NOMO-1 treated with dmso at 0.1 percent for 144 hours (cell line): Measurements from ENCODE around the gene STYX.
A peak's percentile ranks its signal among the peaks of the same experiment; 100 is the strongest.

Experiments used
- DNase-seq: peaks from one replicate; lab custom pipeline; 2025; ENCODE audit not compliant: unreplicated experiment; lab: John Stamatoyannopoulos, UW

Gene STYX

DNA sequence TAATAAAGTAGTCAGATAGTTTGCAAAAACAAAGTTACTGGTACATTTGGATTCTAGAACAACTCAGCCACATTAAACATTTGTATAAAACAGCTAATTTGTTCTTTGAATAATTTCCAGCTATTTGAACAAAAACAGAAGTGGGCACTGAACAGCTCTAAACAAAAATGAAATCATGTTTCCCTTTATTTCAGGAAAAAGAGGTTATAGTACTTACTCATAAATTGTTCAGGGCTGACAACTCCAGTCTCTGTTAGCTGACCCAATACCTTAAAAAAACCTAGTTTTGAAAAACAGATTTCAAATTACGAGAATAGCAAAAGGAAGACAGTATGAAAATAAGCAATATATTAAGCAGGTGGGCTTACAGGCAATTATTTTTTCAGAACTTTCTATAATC is 53.2 kb downstream of the STYX start:
- no peak for DNase-seq

- DNase-seq: no peak
Observed at GRCh38 chr14:52786887-52787286, 56.9 kb downstream of the STYX start.

DNA sequence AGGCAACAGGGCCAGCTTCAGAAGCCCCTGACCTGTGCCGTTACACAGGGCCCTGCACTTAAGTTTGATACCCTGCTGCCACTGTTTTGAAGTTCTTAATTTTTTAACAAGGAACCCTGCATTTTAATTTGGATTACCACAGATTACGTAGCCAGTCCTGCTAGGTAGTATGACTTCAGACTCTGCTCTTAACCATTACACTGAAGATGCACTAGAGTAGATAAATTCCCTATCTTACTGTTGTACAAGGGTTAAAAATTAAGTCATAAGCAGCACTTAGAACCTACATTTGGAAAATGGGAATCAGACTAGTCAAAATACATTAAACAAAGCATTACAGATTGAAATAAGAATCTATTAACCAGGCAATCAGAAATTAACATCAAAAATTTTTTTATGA is 59.2 kb downstream of the STYX start:
- no peak for DNase-seq

DNA sequence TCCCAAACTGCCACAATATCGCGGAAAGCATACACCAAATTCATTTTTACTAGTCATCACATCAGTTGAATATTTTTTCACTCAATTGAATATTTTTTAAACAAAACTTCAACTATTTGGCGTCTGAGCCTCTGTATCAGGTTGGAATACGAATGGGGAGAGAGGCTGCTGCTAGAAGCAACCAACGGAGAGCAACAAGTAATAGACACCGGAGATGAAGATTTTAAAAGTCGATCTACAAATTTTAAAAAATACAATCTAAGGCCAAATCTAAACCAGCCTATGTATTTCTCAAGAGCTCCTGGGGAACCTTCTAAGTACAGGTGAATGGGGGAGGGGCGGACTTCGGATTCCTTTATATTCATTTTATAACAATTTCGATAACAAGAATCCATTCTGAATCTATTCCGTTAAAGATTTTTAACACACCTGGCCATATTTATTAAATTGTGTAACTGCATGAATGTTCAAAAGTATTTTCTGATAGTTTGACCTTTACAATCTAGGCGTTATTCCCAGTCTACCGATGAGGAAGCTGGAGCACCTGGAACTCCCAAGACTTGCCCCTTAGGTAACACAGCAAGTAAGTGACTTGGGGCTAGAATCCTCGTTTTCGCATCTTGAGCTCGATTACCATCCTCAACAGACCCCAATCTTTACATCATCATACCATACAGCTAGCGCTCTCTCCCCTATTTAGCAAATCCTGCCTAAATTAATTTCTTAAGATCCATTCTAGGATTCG is 60.2 kb downstream of the STYX start:
- DNase-seq: no peak

DNA sequence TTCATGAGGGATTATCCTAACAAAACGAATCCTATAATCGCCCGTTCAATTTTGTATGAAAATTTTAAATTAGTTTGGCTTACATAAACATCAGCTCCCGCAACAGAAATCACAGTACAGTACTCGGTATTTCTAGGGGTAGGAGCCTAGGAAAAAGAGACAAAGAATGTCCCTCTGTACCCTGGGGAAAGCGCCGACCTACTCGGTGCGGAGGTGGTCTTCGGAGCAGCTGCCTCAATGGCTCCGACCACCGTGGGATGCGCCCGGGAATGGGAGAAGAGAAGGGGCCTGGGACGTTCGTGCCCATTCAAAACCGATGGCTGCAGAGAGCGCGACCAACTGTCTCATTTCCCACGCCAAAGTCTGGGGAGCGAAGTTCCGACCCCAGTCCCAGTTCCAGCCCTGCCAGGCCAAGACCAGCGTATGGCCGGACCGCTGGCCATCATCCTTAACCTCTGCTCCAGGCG is 60.8 kb downstream of the STYX start:
- DNase-seq: no peak

DNA sequence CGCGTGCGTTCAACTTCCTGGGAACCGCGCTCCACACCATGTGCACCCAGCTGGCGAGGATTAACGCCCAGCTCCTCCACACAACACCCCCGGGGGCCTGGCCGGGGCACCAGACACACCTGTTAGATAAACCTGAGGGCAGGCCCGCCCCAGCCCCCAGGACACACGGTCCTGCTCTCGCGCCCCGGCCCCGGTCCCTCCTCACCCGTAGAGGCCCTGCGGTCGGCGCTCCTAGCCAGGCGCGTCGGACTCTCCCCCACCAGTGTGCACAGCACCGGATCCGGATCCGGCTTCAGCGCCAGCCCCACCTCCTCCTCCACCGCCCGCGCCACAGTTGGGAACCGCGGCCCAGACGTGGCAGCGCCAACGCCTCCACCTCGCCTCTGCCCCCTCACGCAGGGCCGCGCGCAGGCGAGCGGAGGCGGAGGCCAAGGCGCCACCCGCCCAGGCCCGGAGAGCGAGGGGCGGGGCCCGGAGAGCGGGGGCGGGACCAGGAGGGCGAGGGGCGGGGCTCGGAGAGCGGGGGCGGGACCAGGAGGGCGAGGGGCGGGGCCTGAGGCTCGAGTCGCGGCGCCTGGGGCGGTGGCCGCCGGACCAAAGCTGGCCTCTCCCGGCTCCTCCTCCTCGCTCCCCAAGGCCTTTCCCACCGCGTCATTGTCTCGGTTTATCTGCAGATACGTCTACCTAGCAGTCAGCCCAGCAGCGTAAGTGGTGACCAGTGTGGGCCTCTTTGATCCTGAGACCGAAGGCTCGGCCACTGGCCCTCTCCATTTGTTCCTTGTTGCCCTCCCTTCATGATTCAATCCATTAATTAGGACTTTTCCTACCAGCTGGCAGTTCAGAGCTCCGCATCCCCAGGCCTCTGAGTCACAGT is 61.5 kb downstream of the STYX start, which contains the start of gene GNPNAT1:
TSS of gene GNPNAT1 (minus strand) at position 385 of the 874 bp plus-strand sequence. CDS start 6,957 bp downstream, outside the sequence.
- peak; percentile 82 for DNase-seq

DNA sequence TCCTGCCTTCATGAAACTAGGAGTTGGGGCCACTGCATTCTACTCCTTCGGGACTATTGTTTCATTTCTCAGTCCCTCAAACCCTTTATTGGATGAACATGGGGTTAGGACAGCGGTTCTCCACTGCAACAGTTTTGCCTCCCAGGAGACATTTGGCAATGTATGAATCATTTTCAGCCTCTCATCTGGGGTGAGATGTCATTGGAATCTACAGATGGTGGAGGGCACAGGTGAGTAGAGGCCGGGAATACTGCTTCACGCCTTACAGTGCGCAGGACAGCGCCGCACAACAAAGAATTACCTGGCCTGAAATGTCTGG is 62.1 kb downstream of the STYX start:
- DNase-seq: no peak

GRCh38 chr14:52793061-52793460 is 63.1 kb downstream of the STYX start:
- DNase-seq: no peak

- no peak for DNase-seq
Observed at GRCh38 chr14:52797653-52798052, 67.7 kb downstream of the STYX start.

- DNase-seq: no peak
Observed at GRCh38 chr14:52798826-52799225, 68.9 kb downstream of the STYX start.

DNA sequence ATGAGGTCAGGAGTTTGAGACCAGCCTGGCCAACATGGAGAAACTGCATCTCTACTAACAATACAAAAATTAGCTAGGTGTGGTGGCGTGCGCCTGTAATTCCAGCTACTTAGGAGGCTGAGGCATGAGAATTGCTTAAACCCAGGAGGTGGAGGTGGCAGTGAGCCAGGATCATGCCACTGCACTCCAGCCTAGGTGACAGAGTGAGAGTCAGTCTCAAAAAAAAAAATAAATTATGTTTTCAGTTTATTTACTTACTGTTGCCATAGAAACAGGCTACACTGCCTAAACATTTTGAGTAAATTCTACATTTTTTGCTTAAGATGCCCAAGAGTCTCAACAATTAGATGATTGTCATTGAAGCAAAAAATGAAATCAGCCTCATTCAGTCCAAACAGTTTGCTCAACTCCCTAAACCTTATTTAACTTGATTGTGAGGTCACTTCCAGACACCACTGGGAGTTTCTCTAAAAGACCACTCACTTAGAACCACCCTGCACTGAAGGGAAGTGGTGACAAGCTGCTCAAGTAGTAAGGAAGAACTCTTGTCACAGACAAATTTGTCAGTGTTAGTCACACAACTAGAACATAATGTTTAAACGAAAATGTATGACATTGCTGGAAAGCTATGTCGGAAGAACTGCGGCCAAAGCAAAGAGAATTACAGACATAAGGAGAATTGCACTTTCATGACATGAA is 71.2 kb downstream of the STYX start:
- no peak for DNase-seq

- DNase-seq: no peak
Observed at GRCh38 chr14:52802597-52802996, 72.6 kb downstream of the STYX start.

DNA sequence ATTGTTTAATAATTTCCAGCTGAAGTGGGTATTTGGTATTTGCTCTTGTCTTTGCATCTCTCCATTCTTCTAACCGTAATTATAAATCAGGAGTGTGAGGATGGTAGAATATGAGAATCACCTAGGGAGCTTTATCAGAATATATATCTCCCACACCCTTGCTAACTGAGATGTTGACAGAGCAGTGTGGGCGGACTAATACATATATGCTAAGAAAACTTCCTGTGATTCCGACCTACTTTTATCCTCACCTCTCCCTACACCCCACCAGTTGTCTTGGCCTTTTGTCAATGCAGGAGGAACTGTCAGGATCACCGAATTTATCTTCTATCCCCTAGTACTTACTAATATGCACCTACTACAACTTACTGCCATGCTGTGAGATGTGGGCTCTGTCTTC is 76.1 kb downstream of the STYX start:
- DNase-seq: no peak

DNA sequence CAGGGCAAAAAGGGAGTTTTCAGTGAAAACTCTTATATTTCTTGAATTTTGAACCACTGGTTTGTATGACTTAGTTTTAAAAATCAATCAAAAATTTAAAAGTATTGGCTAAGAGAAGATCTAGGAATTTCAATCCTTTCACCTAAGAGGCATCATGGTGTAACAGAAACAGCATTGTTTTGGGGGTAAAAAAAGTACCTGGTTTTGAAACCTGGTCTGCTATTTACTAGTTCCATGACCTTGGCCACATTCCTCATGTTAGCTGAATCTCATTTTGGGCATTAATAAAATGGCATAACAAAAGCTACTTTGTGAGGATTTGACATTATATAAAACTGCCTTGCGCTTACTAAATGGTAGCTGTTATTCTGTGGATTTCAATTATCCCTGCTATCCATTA is 78.1 kb downstream of the STYX start:
- no peak for DNase-seq

DNA sequence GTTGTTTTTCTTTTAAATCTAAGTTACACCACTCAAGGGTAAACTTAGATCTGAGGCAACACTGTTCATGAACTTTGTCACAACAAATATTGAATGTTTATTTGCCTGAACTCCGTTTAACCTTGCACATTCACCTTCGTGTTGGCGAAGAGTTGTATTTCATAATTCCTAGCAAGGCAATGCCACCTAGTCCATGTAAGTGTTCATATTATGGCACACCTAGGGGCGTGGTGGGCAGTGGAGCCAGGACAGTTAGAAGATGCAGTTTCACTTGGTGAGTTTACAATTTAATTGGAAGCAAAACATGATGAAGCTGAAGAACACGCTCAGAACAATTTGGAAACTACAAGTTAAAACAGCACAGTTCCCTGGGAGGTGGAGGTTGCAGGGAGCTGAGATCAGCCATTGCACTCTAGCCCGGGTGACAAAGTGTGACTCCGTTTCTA is 91.9 kb downstream of the STYX start:
- no peak for DNase-seq

GRCh38 chr14:52824462-52824861 is 94.5 kb downstream of the STYX start:
- no peak for DNase-seq
